Bronchial epithelial cell (primary cell): ENCODE data around the gene NFASC. TPM values are rescaled to one million over a fixed set of nuclear protein-coding genes. Genes with fewer than 3 reads are reported as not detected.

Experiments
- DNase-seq: peaks from one replicate; pipeline ENCODE4 v3.0.0-alpha.2; 2010; ENCODE audit warnings: low read depth
- FAIRE-seq: peaks from 2 replicates; lab custom pipeline; 2011; peaks lifted over from hg19 to GRCh38; lab: Jason Lieb, UNC
- H3K27me3 ChIP-seq: 2 replicates; pipeline ENCODE4 v1.5.1; 2011; ENCODE audit warnings: low read length; ENCODE audit not compliant: control insufficient read depth, insufficient read depth
- H3K36me3 ChIP-seq: 2 replicates; pipeline ENCODE4 v1.5.1; 2011; ENCODE audit warnings: low read length; ENCODE audit not compliant: control insufficient read depth, insufficient read depth
- H3K4me3 ChIP-seq: 2 replicates; pipeline ENCODE4 v1.5.1; 2011; ENCODE audit warnings: mild to moderate bottlenecking, low read depth, low read length, control low read depth
- CTCF ChIP-seq: IDR thresholded peaks from 2 replicates; pipeline ENCODE4 v1.5.1; 2011; ENCODE audit warnings: mild to moderate bottlenecking, moderate library complexity, low read length, control low read depth, inconsistent platforms; ENCODE audit not compliant: insufficient read depth, severe bottlenecking
- total RNA-seq: library from RNA; depleted of rRNA; stranded (reverse); fragments of >200 nt; gene quantifications from 2 replicates; pipeline ENCODE4 v1.2.1, GENCODE V29; 2014

NFASC gene
- total RNA-seq, 1 donor from 2014 or later, result 0.53 TPM

GRCh38 chr1:205059660-205060059 is 189.0 kb downstream of the NFASC start:
- no peak overlapping the region for H3K4me3 ChIP-seq
- no peak for FAIRE-seq
- no peak for DNase-seq
- TF ChIP-seq CTCF, result no peak
- H3K27me3 ChIP-seq, result peaks cover 3% of the 10 kb centered on the region
- no peaks in the 10 kb centered on the region for H3K36me3 ChIP-seq

GRCh38 chr1:205060746-205061145 is 190.1 kb downstream of the NFASC start:
- TF ChIP-seq CTCF, result no peak
- Histone ChIP-seq H3K4me3 (no peak overlapping the region), H3K27me3 (peaks cover 3% of the 10 kb centered on the region), H3K36me3 (no peaks in the 10 kb centered on the region)
- DNase-seq (no peak), FAIRE-seq (no peak)

- no peak for DNase-seq
- no peak overlapping the region for H3K4me3 ChIP-seq
- no peak for TF ChIP-seq CTCF
- H3K36me3 ChIP-seq, result no peaks in the 10 kb centered on the region
- H3K27me3 ChIP-seq, result peaks cover 3% of the 10 kb centered on the region
- no peak for FAIRE-seq
Measured at GRCh38 chr1:205061227-205061626, 190.6 kb downstream of the NFASC start.

- peaks cover 5% of the 10 kb centered on the region for H3K27me3 ChIP-seq
- peak; percentile 89 for TF ChIP-seq CTCF
- H3K4me3 ChIP-seq, result no peak overlapping the region
- DNase-seq (peak; percentile 36), FAIRE-seq (no peak)
- no peaks in the 10 kb centered on the region for H3K36me3 ChIP-seq
Measured at GRCh38 chr1:205061665-205062069, 191.0 kb downstream of the NFASC start.

- Histone ChIP-seq H3K36me3 (no peaks in the 10 kb centered on the region), H3K27me3 (peaks cover 5% of the 10 kb centered on the region), H3K4me3 (no peak overlapping the region)
- FAIRE-seq (no peak), DNase-seq (no peak)
- no peak for TF ChIP-seq CTCF
Measured at GRCh38 chr1:205062319-205062718, 191.7 kb downstream of the NFASC start.

- Histone ChIP-seq H3K27me3 (peaks cover 3% of the 10 kb centered on the region), H3K4me3 (no peak overlapping the region), H3K36me3 (no peaks in the 10 kb centered on the region)
- DNase-seq (no peak), FAIRE-seq (no peak)
- no peak for TF ChIP-seq CTCF
Measured at GRCh38 chr1:205062895-205063294, 192.2 kb downstream of the NFASC start.
